PC-9 (cell line): Measurements from ENCODE around the gene CXCL17. TPM values are rescaled to one million over a fixed set of nuclear protein-coding genes. Genes with fewer than 3 reads are reported as not detected.
"Not testable (repeated sequence)": the region's sequence is repeated elsewhere in the genome, so short reads cannot be mapped to it uniquely, and the experiment has no call there.

ENCODE experiments used
- BruUV-seq: library from RNA; stranded (reverse); fragments of 400-500 nt; replicated peaks from 2 replicates; lab custom pipeline; 2021; lab: Mats Ljungman, UMichigan
- CTCF ChIA-PET: fragments of 300-600 bp; sonication (Branson Sonifier 250); formaldehyde crosslinking; loops from one replicate; lab custom pipeline; 2022; ENCODE audit warnings: antibody characterized with exemption; lab: Charles Lee
- POLR2A ChIA-PET: fragments of 300-600 bp; sonication (Branson Sonifier 250); formaldehyde crosslinking; loops from one replicate; lab custom pipeline; 2022; ENCODE audit warnings: antibody characterized with exemption; ENCODE audit not compliant: unreplicated experiment; lab: Charles Lee
- DNase-seq, 2 experiments: peaks; one replicate each; pipeline versions ENCODE4 v3.0.0 to v3.0.0-alpha.2; 2015 to 2022; ENCODE audit warnings: mixed read lengths in 1 of 2
- H2AFZ ChIP-seq: fragments of 200-600 bp; sonication (generic); 2 replicates; pipeline ENCODE4 v1.8.1; 2017; ENCODE audit warnings: antibody characterized with exemption
- H3F3A ChIP-seq: fragments of 200-600 bp; sonication (generic); 2 replicates; pipeline ENCODE4 v1.8.1; 2017; ENCODE audit warnings: antibody characterized with exemption, mild to moderate bottlenecking, low read depth; ENCODE audit not compliant: insufficient read depth
- H3K27ac ChIP-seq: fragments of 200-600 bp; sonication (generic); 2 replicates; pipeline ENCODE4 v1.6.1; 2016; ENCODE audit warnings: mixed run types
- H3K27me3 ChIP-seq: fragments of 200-600 bp; sonication (generic); 2 replicates; pipeline ENCODE4 v1.6.1; 2016; ENCODE audit warnings: low read depth, mixed run types; ENCODE audit not compliant: insufficient read depth
- H3K36me3 ChIP-seq: fragments of 200-600 bp; sonication (generic); 2 replicates; pipeline ENCODE4 v1.6.1; 2016; ENCODE audit warnings: low read depth, mixed run types
- H3K4me1 ChIP-seq: fragments of 200-600 bp; sonication (generic); replicated peaks from 2 replicates; pipeline ENCODE4 v1.6.1; 2016; ENCODE audit warnings: mixed run types; ENCODE audit not compliant: insufficient read depth
- H3K4me2 ChIP-seq: fragments of 200-600 bp; sonication (generic); 2 replicates; pipeline ENCODE4 v1.6.1; 2017; ENCODE audit warnings: mixed run types
- H3K4me3 ChIP-seq: fragments of 200-600 bp; sonication (generic); 2 replicates; pipeline ENCODE4 v1.6.1; 2016; ENCODE audit warnings: mixed run types
- H3K79me2 ChIP-seq: fragments of 200-600 bp; sonication (generic); 2 replicates; pipeline ENCODE4 v1.6.1; 2017; ENCODE audit warnings: low read depth, mixed run types
- H3K9me2 ChIP-seq: fragments of 200-600 bp; sonication (generic); 2 replicates; pipeline ENCODE4 v1.8.1; 2017; ENCODE audit warnings: mild to moderate bottlenecking; ENCODE audit not compliant: insufficient read depth
- H3K9me3 ChIP-seq: fragments of 200-600 bp; sonication (generic); 2 replicates; pipeline ENCODE4 v1.8.1; 2016; ENCODE audit warnings: low read depth; ENCODE audit not compliant: insufficient read depth
- H4K20me1 ChIP-seq: fragments of 200-600 bp; sonication (generic); 2 replicates; pipeline ENCODE4 v1.8.1; 2017; ENCODE audit not compliant: insufficient read depth
- EZH2 ChIP-seq: fragments of 200-600 bp; sonication (generic); IDR thresholded peaks from 2 replicates; pipeline ENCODE4 v1.8.0; 2017; ENCODE audit warnings: antibody characterized with exemption, low read depth
- intact Hi-C: fragments of 100-400 bp; cut with micrococcal nuclease; formaldehyde crosslinking; loops from one replicate; pipeline ENCODE4 v1.10.0; 2022; ENCODE audit not compliant: unreplicated experiment
- total RNA-seq: library from RNA; stranded (reverse); gene quantifications from 2 replicates; pipeline ENCODE4 v1.2.3, GENCODE V29; 2021
- TF ChIP-seq, protein P1 (sequence below): fragments of 200-600 bp; sonication (generic); conservative IDR thresholded peaks from 2 replicates; pipeline ENCODE4 v1.6.1; 2017; ENCODE audit warnings: mixed run types, antibody characterized with exemption, mild to moderate bottlenecking, moderate library complexity

Gene CXCL17
- total RNA-seq, 1 experiment from 2014 or later = 0.41 TPM

DNA sequence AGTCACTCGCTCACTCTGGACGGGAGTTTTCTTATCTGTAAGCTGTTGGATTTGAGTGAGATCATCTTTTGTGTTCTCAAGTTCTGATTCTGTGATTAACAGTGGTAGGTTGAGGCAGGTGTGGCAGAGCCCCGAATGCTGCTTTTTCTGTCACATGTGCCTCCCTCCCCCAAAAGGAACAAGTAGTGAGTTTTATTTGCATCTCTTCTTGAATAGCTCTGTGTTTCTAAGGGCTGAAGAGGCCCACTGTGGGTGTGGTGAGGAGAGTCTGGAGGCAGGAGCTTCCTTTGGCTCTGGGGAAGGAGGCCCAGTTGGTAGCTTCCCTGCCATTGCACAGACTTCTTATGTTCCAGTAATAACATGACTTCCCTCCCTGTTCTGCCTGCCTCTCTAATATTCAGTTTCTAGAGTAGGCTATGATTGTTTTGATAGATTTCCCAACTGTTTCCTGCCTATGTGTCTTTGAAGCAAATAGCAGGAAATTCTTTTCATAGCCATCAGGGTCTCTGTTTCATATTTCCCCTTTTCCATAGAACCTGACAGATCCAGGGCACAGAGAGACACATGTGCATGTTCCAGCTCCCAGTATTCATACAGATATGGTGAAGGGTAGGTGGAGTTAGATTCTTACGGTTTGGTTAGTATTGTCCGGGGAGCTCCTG is 23.9 kb upstream of the CXCL17 start:
- no TSS peak for BruUV-seq

DNA sequence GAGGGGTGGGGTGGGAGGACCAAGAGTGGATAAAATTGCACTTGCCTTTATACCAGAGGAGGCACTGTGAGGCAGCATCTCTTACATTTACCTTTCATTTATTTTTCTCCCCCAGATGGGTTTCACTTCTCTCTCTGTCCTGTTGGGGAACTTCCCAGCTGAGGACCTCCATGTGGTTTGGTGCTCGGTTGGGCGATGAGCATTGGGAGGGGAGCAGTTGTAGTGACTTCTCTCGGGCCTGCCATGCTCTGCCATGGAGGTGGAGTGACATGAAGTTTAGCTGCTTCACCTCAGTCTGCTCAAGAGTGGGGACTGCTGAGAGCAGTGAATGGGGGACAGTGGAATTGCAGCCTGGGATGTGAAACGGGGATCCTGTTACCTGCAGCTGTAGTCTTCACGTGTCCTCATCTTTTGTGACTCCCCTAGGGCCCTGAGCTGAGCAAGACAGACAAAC is 23.1 kb upstream of the CXCL17 start:
- intact Hi-C loops = no loop called here
- Histone ChIP-seq H3K27me3 (no peaks in the 10 kb centered on the region), H3K4me3 (no peak overlapping the region), H3K27ac (no peak overlapping the region), H2AFZ (no peak overlapping the region), H3K9me3 (no peaks in the 10 kb centered on the region), H3K4me2 (no peak overlapping the region), H4K20me1 (no peaks in the 10 kb centered on the region), H3K79me2 (no peaks in the 10 kb centered on the region), H3F3A (peaks cover 32% of the 10 kb centered on the region), H3K36me3 (no peaks in the 10 kb centered on the region), H3K9me2 (no peaks in the 10 kb centered on the region), H3K4me1 (peaks cover 24% of the 10 kb centered on the region)
- ChIA-PET POLR2A (no interaction called here), CTCF (interaction anchor here (0.6 to 1.1 kb wide), 2 partner anchors 9 to 33 kb away, joined by 3 read pairs; no protein-coding TSS in a partner anchor)
- DNase-seq = no peak
- TF ChIP-seq, protein P1, sequence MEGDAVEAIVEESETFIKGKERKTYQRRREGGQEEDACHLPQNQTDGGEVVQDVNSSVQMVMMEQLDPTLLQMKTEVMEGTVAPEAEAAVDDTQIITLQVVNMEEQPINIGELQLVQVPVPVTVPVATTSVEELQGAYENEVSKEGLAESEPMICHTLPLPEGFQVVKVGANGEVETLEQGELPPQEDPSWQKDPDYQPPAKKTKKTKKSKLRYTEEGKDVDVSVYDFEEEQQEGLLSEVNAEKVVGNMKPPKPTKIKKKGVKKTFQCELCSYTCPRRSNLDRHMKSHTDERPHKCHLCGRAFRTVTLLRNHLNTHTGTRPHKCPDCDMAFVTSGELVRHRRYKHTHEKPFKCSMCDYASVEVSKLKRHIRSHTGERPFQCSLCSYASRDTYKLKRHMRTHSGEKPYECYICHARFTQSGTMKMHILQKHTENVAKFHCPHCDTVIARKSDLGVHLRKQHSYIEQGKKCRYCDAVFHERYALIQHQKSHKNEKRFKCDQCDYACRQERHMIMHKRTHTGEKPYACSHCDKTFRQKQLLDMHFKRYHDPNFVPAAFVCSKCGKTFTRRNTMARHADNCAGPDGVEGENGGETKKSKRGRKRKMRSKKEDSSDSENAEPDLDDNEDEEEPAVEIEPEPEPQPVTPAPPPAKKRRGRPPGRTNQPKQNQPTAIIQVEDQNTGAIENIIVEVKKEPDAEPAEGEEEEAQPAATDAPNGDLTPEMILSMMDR = no peak
- TF ChIP-seq EZH2 = no peak
- no TSS peak for BruUV-seq

More for the DNA sequence above, 23.9 kb upstream of the CXCL17 start:
- CTCF ChIA-PET = interaction anchor here (1.1 kb wide), 1 partner anchor 33 kb away, joined by 3 read pairs; no protein-coding TSS in a partner anchor
- Histone ChIP-seq H4K20me1 (no peaks in the 10 kb centered on the region), H3K27ac (no peak overlapping the region), H3F3A (peaks cover 40% of the 10 kb centered on the region), H3K4me2 (no peak overlapping the region), H3K36me3 (no peaks in the 10 kb centered on the region), H3K9me2 (no peaks in the 10 kb centered on the region), H3K27me3 (no peaks in the 10 kb centered on the region), H2AFZ (no peak overlapping the region), H3K79me2 (no peaks in the 10 kb centered on the region), H3K9me3 (no peaks in the 10 kb centered on the region), H3K4me1 (peaks cover 32% of the 10 kb centered on the region), H3K4me3 (no peak overlapping the region)
- POLR2A ChIA-PET = interaction anchor here (0.7 kb wide), 1 partner anchor 8 kb away, joined by 3 read pairs; no protein-coding TSS in a partner anchor
- DNase-seq = no peak
- intact Hi-C loops = no loop called here
- TF ChIP-seq EZH2 = no peak
- TF ChIP-seq, protein P1 = no peak

DNA sequence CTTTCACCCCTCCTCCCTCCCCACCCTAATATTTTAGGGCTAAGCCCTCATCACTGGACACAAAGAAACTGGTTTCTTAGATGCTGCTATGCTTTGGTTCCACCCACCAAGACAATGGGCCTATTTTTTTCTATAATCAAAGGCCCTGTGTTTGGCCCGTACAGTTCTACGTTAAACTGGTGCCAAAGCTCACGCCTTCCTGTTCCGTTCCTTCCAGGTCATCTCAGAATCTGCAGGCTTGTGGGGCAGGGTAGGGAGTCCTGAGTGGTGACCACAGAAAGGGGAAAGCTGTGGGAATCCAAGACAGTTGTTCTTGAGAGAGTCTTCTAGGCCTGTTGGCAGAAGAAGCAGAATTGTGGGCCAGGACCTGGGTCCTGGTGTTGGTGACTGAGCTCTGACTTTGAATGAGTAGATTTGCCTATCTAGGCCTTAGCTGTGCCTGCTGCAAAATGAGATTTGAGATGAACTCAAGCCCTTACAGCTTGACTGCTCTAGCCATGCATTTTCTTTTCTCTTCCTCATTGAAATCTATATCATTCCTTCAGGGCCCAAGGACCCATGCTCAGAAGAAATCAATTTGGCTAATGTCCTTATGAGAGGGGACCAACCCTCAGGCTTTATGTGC is 19.1 kb upstream of the CXCL17 start:
- no peaks in the 10 kb centered on the region for H3K79me2 ChIP-seq
- H3K27ac ChIP-seq = no peak overlapping the region
- no peak for DNase-seq
- BruUV-seq = no TSS peak
- H3K4me3 ChIP-seq = no peak overlapping the region
- TF ChIP-seq EZH2 = no peak
- TF ChIP-seq, protein P1 = no peak
- H4K20me1 ChIP-seq = no peaks in the 10 kb centered on the region
- CTCF ChIA-PET = no interaction called here
- no peaks in the 10 kb centered on the region for H3K9me3 ChIP-seq
- intact Hi-C loops = no loop called here
- H3K4me2 ChIP-seq = no peak overlapping the region
- H3K27me3 ChIP-seq = no peaks in the 10 kb centered on the region
- H2AFZ ChIP-seq = no peak overlapping the region
- H3K4me1 ChIP-seq = 0 out of 2 replicates have a peak, but pooled peaks cover 4% of the 10 kb centered on the region
- H3K9me2 ChIP-seq = no peaks in the 10 kb centered on the region
- no peaks in the 10 kb centered on the region for H3F3A ChIP-seq
- POLR2A ChIA-PET = no interaction called here
- H3K36me3 ChIP-seq = no peaks in the 10 kb centered on the region

DNA sequence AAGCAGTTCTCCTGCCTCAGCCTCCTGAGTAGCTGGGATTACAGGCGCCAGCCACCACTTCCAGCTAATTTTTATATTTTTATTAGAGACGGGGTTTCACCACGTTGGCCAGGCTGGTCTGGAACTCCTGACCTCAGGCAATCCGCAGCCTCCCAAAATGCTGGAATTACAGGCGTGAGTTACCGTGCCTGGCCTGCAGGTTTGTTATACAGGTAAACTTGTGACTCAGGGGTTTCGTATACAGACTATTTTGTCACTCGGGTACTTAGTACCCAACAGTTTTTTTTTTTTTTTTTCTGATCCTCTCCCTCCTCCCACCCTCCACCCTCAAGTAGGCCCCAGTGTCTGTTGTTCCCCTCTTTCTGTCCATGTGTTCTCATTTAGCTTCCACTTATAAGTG is 18.5 kb upstream of the CXCL17 start:
- H4K20me1 ChIP-seq, POLR2A ChIA-PET, H3F3A ChIP-seq, CTCF ChIA-PET, DNase-seq, H3K36me3 ChIP-seq, BruUV-seq, H3K4me2 ChIP-seq, H3K9me3 ChIP-seq, H3K4me3 ChIP-seq, intact Hi-C loops, H3K27me3 ChIP-seq, H2AFZ ChIP-seq, H3K4me1 ChIP-seq, H3K27ac ChIP-seq, H3K79me2 ChIP-seq, H3K9me2 ChIP-seq: not testable (repeated sequence)
